Keratinocyte (primary cell): Measurements from ENCODE around the gene RBPJL.

Experiments
- CTCF ChIP-seq, 3 experiments: IDR thresholded peaks in 1 of 3; conservative IDR thresholded peaks in 1 of 3; optimal IDR thresholded peaks in 1 of 3; 2 replicates in 2 of 3; 3 replicates in 1 of 3; pipeline versions ENCODE3 to v1.5.1; 2011; ENCODE audit warnings: low read length in 3 of 3, mild to moderate bottlenecking in 3 of 3, moderate library complexity in 2 of 3, control low read depth in 1 of 3, inconsistent platforms in 1 of 3; ENCODE audit not compliant: insufficient read depth in 2 of 3; ENCODE audit errors: extremely low read depth in 1 of 3
- EZH2 ChIP-seq: IDR thresholded peaks from one replicate; pipeline ENCODE4 v1.6.1; 2012; ENCODE audit warnings: inconsistent platforms, mild to moderate bottlenecking, low read length, moderate library complexity

GRCh38 chr20:45346851-45347250 is 40.2 kb downstream of the RBPJL start:
- TF ChIP-seq CTCF (optimal IDR thresholded peaks at IDR 0.05 in 1 of 3, IDR thresholded peaks at IDR 0.05 in 1 of 3, conservative IDR thresholded peaks at IDR 0.05 in 1 of 3; ENCODE audit: extremely low read depth in 1 of 3, insufficient read depth in 2 of 3, low read length in 3 of 3) (no peak), EZH2 (no peak)
